Right renal pelvis (tissue), 4 donors: Measurements from ENCODE around the gene C9orf40. TPM values are rescaled to one million over a fixed set of nuclear protein-coding genes. Genes with fewer than 3 reads are reported as not detected.

ENCODE experiments used
- DNase-seq, 4 donors: peaks; one replicate each; pipeline ENCODE4 v3.0.0-alpha.2; 2013; ENCODE audit warnings: low read depth in 4 of 4, low spot score in 3 of 4, missing footprints in 1 of 4
- polyA plus RNA-seq, 4 donors: library from polyadenylated mRNA; unstranded; fragments of 120-200 nt; gene quantifications; one replicate each; pipeline ENCODE4 v1.2.1, GENCODE V29; 2013; ENCODE audit not compliant: insufficient read length in 4 of 4

The C9orf40 gene, protein sequence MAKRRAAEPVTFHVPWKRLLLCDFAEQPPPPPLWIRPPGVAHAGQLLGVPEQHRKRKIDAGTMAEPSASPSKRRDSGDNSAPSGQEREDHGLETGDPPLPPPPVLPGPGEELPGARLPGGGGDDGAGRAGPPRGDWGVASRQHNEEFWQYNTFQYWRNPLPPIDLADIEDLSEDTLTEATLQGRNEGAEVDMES
- polyA plus RNA-seq = 1 to 10 TPM; 7.0 to 8.2 (median 7.2) TPM

DNA sequence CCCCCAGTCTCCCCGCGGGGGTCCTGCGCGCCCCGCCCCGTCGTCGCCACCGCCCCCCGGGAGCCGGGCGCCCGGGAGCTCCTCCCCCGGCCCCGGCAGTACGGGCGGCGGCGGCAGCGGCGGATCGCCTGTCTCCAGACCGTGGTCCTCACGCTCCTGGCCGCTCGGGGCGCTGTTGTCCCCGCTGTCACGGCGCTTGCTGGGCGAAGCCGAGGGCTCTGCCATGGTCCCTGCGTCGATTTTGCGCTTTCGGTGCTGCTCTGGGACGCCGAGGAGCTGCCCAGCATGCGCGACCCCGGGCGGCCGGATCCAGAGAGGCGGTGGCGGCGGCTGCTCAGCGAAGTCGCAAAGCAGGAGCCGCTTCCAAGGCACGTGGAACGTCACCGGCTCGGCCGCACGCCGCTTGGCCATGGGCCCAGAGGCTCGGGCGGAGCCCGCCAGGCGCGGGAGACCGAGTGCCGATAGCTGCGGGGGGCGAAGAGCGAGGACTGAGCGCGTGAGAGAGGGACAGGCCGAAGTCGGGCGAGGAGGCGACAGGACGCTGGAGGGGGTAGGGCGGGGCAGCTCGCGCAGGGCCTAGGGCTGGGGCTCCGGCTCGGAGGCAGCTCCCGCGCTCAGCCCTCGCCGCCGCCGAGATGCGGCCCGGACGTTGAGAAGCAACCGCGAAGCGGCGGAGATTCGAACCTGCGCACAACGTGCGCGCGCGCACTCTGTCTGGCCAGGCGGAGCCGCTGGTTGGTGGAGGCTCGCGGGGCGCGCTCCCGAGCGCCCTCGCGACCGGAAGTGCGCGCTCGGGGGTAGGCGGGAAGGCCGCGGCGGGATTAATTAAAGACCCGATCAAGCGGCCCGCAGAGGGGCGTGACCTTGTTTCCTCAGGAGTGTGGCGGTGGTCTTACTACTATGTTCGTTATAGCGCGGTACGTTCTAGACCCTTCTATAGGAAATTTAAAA, at the start of gene C9orf40:
Gene C9orf40 (minus strand): TSS at position 712 of the 951 bp plus-strand sequence. CDS start 301 bp downstream, at position 411.
- peak; percentile 68 to 85 (median 78) for DNase-seq

GRCh38 chr9:75001719-75002421, 49.2 kb upstream of the C9orf40 start:
- peak; percentile 80 to 90 (median 83) for DNase-seq

DNA sequence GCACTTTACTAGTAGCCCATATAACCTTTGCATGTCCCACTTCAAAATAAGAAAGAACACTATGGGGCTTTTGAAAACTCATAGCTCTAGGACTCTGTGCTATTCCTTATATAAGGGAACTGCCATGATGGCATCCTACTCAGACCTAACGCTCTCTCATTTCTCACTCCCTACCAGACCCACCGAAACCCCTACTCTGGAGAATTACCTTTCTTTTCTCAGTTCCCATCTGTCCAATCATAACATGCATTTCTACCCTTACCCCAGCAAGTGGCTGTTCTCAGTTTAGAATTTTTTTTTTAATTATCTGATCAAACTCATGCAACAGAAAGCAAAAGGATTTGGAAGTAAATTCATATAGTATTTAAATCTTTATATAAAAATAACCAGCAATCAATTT, 48.1 kb upstream of the C9orf40 start:
- DNase-seq = no peak

DNA sequence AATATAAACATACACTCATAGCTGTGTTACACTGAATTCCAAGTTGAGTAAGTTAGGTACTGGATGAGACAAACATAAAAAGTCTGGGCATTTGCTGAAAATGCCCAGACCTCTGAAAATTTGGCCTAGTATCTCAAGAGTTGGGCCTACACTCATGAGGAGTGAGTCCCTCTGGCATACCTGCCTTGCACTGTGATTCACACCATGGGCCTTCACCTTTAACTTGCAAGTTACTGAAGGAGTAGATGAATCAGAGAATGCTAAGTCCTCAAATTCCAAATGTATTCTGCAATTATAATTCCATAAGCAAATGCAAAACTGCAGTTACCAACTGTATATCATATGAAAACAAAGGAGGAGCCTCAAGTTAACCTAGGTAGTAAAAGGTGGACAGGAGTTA, 32.3 kb upstream of the C9orf40 start:
- no peak for DNase-seq

DNA sequence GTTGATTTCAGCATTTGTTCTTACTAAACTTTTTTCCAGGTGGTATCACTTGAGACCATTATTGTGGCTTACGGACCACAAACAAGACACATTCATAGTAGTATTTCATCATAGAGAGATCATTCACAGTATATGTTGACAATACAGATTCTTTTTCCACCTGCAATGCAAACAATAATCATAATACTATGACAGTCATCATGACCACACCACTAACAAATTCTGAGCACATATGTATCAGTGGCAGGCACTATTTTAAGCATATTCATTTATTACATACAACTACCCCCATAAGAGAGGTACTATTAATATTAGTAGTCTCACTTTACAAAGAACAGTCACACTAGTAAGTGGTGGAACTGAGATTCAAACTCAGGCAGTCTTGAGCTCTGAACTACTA, 31.0 kb upstream of the C9orf40 start:
- no peak for DNase-seq

DNA sequence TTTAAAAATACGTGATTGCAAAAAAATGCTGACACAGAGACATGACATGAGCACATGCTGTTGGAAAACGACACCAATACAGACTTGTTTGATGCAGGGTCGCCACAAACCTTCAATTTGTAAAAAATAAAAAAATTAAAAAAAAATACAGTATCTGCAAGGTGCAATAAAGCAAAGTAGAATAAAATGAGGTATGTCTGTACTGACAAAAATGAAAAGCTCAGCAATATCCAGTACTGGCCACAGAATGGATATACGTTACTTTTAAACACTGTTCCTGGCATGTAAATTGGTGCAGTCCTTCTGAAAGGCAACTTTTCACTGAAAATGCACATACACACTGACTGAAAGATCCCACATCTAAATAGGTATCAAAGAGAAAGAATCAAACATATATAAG, 27.1 kb upstream of the C9orf40 start:
- no peak for DNase-seq

GRCh38 chr9:74977287-74977686, 24.6 kb upstream of the C9orf40 start:
- DNase-seq = no peak

DNA sequence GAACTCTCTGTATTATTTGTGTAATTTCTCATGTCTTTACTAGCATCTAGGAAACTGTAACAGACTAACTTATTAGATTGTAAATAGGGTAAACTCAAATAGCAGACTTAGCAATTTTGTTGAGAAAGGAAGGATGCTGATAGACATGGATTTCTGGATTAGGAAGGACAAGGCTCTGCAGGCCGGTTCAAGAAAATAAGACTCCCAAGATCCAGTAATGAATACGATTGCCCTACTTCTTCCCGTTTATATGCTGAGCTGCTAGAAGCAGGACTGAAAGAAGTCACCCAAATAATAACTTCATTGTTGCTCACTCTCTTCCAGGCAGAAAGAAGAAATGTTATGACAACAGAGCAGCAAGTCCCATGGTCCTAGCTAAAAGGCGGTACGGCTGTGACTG, 22.8 kb upstream of the C9orf40 start:
- no peak for DNase-seq

- DNase-seq = no peak
These were observed 21.8 kb upstream of the C9orf40 start for GRCh38 chr9:74974558-74974957.

- no peak for DNase-seq
These were observed 21.0 kb upstream of the C9orf40 start for GRCh38 chr9:74973714-74974113.

DNA sequence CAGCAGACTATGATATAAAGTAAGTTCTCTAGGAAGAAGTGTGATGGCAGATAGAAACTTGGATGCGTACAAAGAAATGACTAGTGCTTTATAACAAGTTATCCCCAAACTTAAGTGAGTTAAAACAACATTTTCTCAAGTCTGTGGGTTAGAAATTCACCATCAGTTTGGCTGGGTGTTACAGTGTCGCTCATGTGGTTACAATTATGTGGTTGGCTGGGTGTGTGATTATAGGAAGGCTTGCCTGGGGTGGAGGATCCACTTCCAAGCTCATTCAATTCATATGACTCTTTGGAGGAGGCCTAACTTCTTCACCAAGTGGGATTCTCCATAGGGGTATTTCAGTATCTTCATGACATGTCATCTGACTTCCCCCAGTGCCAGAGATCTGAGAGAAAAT, 10.3 kb upstream of the C9orf40 start:
- DNase-seq = no peak

DNA sequence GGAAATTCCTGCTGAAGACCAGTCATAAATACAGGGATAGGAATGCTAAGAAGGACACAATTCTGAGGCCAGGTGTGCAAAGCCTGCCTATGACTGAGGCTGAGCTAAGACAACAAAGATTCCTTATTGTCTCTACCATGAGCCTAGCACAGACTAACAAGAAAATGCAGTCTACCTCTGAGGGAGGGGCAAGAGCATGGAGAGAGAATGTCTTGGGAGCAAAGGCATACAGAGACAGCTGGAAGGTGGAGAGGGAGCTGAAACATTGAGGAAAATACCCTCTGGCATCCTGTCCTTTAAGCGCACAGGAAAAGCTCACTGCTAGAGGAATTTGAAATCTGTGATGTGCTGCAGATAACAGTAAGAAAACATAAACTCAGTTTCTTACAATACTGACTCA, 8.8 kb upstream of the C9orf40 start:
- DNase-seq = no peak

DNA sequence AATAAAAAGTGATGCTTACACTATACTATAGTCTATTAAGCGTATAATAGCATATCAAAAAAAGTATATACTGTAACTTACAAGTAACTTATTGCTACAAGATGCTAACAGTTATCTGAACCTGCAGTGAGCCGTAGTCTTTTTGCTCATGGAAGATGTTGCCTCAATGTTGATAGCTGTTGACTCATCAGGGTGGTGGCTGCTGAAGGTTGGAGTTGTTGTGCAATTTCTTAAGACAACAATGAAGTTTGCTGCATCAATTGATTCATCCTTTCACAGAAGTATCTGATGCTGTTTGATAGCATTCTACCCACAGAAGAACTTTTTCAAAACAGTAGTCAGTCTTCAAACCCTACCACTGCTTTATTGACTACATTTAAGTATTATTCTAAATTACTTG, 7.8 kb upstream of the C9orf40 start:
- no peak for DNase-seq

- no peak for DNase-seq
These were observed 5.9 kb upstream of the C9orf40 start for GRCh38 chr9:74958587-74958986.

GRCh38 chr9:74953235-74953751, 581 bp upstream of the C9orf40 start:
- DNase-seq = peak in 1 of 4 donors; percentile 4

DNA sequence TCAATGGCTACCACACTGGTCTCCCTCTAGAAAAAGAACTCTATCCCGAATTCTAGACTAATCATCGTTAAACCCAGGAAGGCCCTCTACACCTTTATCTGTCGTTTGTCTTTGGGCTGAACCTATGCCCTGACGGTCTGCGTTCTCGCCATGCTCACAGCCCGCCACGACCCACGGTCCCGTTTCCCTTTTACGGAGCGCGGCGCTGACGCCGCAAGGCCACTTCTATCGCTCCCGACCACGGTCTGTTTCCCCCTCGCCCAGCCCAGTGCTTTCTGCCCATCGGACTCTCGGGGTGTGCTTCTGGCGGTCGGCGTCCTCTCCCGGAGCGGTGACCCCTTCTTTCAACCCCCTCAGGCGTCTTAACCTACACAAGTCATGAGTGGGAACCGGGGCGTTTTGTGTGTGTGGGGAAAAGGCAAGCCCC, 974 bp downstream of the C9orf40 start:
- DNase-seq = peak in 3 of 4 donors; percentile 20 to 42 (median 32)

DNA sequence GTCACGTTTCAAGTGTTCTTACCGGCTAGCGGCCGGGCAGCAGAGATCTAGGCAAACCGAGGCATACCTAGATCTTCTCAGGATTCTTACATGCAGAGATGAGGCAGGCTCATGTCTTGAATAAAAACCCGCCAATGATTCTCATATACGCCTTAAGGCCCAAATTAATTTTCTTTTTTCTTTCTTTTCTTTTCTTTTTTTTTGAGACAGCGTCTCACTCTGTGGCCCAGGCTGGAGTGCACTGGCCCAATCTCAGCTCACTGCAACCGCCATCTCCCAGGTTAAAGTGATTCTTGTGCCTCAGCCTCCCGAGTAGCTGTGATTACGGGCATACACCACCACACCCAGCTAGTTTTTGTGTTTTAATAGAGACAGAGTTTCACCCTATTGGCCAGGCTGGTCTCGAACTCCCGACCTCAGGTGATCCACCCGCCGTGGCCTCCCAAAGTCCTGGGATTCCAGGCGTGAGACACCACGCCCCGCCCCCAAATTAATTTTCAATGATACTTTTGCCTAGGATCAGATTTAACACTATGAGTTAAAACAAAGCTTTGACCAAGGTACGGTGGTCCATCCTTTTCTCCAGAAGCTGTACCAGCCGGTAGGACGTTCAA, 1.5 kb downstream of the C9orf40 start:
- DNase-seq = no peak

GRCh38 chr9:74949859-74950855, 2.6 kb downstream of the C9orf40 start:
- no peak for DNase-seq

GRCh38 chr9:74948937-74949336, 3.8 kb downstream of the C9orf40 start:
- no peak for DNase-seq
